GM12891 (cell line): Measurements from ENCODE around the gene FANCG.

Experiments
- DNase-seq: peaks from one replicate; pipeline ENCODE4 v3.0.0; 2011; ENCODE audit warnings: low spot score; ENCODE audit not compliant: insufficient read length
- FAIRE-seq: peaks from 2 replicates; lab custom pipeline; 2011; peaks lifted over from hg19 to GRCh38; lab: Jason Lieb, UNC
- PAX5 ChIP-seq: IDR thresholded peaks from 2 replicates; pipeline ENCODE4 v1.6.1; 2011; ENCODE audit warnings: low read length, moderate library complexity, mild to moderate bottlenecking; ENCODE audit not compliant: insufficient read depth, severe bottlenecking
- POLR2A ChIP-seq: IDR thresholded peaks from 2 replicates; pipeline ENCODE4 v1.6.1; 2011; ENCODE audit warnings: low read depth, low read length, control low read depth
- POLR2AphosphoS5 ChIP-seq: IDR thresholded peaks from 2 replicates; pipeline ENCODE4 v1.6.1; 2011; ENCODE audit warnings: low read depth, low read length, control low read depth
- POU2F2 ChIP-seq: IDR thresholded peaks from 2 replicates; pipeline ENCODE4 v1.6.1; 2011; ENCODE audit warnings: low read depth, mild to moderate bottlenecking, control low read depth, low read length, moderate library complexity
- SPI1 ChIP-seq: IDR thresholded peaks from 2 replicates; pipeline ENCODE4 v1.6.1; 2011; ENCODE audit warnings: low read depth, low read length, control low read depth
- TAF1 ChIP-seq: IDR thresholded peaks from 2 replicates; pipeline ENCODE4 v1.6.1; 2011; ENCODE audit warnings: low read depth, low read length, control low read depth

Gene FANCG

DNA sequence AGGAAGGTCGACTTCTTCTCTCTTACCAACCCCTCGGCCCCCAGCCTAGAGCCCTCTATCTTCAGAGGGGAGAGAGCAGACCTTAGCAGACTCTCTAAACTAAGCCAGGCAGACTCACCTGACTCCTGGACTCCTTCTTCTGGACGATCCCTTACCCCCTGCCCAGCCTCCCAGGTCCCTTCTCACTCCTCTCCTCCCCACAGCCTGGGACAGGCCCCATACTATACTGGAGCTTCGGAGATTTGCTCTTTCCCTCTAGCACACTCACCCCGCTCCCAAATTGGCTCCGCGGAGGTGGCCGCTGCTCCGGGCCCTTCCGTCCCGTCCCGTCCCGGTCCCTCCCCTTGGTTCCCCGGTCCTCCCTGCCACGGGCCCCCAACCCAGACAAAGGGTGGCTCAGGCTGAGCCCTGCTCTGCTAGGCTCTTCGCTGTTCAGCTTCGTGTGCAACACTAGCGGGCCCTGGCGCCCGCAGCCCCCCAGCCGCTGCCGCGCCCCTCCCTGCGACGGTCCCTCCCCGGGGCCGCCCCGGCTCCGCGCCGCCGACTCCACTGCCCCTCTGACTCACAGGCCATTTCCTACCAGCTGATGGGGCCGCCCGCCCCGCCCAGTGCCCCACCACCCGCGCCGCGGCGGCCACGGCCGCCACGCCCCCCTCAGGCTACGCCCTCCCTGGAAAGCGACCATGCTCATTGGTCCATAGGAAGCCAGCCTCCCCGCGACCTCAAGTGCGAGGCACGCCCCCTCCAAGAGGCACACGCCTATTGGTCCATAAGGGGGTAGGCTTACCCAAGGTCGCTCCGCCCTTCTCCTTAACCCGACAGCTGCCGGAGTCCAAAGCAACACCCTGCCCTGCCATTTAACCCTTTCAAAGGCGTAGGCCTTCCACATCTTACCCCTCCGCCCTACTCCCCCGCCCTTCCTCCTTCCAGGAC lies 31.5 kb upstream of the FANCG start:
- TF ChIP-seq POLR2A (no peak), TAF1 (no peak), POLR2AphosphoS5 (no peak), PAX5 (no peak)
- DNase-seq: peak; percentile 93
- peak; percentile 97 for FAIRE-seq

DNA sequence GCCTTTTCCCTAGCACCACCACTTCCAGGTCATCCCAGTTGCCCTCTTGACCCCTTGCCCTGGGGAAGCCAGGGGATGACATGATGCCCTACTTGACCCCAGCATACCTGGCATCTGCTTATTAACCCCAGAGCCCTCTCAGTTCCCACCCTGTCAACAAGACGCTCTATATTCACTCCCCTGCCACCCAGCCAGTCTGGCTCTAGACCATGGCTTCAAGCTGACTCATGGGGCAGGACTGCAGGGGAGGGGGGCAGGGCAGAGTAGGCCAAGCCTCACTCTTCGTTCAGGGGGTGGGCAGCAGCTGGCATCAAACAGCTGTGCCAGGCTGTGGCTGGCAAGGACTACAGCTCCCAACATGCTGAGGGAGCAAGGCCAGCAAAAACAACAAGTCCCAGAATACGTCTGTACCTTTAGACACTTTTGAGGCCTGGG lies 30.6 kb upstream of the FANCG start:
- no peak for FAIRE-seq
- TF ChIP-seq SPI1 (no peak), POU2F2 (no peak), POLR2AphosphoS5 (no peak), POLR2A (no peak), PAX5 (no peak), TAF1 (no peak)
- DNase-seq: no peak

DNA sequence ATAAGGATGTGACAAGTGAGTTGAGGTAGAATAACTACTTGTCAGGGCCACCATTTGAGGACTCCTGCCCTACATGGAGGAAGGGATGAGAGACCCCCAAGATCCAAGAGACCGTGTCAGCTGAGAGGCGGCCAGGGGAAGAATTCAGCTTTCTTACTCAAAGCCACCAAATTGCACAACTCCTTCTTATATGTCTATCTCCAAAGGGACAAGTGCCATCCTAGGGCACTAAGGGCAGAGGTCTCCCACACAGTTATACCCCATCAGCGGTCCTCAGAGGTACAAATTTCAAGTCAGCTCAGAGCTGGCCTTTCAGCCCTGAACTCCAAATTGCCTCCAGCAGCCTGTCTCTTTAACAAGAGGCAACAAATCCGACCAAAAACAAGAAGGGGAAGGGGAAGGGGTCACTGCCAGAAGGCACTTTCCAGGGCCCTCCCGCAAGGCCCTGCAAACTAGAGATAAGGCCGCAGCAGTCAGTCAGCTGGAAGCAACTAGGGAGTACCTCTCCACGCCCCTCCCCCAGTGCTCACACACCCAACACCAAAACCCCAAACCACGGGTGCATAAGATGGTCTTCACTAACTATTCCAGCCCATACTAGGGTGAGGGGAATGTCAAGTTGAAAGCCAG lies 29.3 kb upstream of the FANCG start:
- FAIRE-seq: no peak
- DNase-seq: no peak
- TF ChIP-seq POLR2A (no peak), TAF1 (no peak), POU2F2 (no peak)

DNA sequence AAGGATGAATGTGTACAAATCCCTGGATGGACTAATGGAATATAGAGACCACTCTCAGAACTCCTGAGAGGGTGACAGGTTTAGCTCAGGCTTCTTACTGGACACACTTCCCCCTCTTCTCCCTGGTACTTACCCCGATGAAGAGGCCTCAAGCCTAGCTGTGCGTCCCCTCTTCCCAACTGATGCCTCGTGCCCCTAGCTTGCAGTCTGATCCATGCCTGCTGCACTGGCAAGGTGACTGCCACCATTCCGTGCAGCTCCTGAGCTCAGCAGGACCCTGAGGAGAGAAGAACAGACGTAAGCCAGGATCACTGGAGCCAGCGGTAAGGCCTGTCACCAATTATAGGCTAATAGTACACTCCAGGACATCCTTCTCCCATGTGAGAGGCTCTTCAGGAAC lies 28.7 kb upstream of the FANCG start:
- no peak for TF ChIP-seq PAX5
- TF ChIP-seq POLR2A: no peak
- TF ChIP-seq POLR2AphosphoS5: no peak
- TF ChIP-seq TAF1: no peak
- no peak for TF ChIP-seq POU2F2
- TF ChIP-seq SPI1: no peak
- no peak for DNase-seq
- no peak for FAIRE-seq

DNA sequence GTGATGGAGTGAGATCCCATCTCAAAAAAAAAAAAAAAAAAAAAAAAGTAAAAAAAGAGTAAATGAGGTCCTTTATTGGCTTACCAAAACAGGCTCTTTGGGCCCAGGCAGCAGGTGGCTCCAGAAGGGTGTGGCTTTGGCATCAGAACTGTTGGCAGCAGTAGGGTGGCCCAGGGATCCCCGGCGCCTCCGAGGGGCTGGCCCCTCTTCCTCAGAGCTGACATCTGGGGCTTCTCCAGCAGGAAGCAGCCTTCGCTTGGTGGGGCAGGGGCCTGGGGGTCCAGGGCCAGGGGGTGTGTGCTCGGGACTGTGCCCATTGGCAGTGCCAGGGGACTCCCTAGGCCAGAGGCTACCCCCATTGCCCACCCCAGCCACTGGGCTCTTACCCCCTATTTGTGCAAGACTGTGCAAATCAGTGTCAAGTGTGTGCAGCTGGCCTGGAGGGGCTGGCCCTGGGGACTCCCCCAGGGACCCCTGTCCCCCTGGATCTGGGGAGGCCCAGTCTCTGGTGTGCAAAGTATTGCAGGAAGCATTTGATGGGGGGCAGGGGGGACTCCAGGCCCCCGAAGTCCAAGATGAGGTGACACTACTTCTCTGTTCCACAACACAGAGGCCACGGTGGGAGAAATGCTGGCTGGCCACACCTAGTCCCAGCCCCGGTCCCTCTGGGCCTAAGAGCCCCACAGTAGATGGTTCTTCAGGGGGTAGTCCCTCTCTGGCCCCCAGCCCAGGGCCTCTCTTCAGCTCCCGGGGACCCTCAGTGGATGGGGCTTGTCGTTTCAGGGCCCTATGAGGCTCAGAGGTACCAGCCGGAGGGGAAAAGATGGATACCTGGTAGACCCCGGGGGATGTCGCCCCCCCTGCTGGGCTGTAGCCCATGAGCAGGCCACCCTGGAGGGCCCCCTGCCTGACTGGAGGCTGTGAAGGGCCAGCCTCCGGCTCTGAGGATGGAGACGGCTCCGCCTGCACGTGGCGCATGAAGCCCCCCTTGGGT lies 27.9 kb upstream of the FANCG start:
- FAIRE-seq: no peak
- TF ChIP-seq TAF1: no peak
- TF ChIP-seq PAX5: no peak
- no peak for TF ChIP-seq POLR2AphosphoS5
- no peak for TF ChIP-seq SPI1
- no peak for TF ChIP-seq POU2F2
- TF ChIP-seq POLR2A: no peak
- no peak for DNase-seq

DNA sequence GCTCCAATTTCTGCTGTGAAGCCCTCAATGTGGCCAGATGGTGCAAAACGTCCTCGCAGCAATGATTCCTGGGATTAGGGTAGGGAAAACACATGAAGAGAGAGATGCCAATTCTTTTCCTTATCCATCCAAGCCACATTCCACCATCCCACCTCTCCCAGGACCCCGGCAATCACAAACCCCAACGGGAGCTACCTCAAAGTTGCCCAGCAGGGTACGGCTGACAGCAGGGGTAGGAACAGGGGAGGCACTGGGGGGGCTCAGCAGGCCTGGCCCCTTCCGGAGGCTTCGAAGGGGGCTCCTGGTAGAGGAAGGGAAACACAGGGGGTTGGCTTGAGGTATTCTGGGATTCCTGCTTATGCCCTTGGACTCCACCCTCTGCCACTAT lies 26.6 kb upstream of the FANCG start:
- TF ChIP-seq TAF1: no peak
- no peak for TF ChIP-seq POLR2A
- TF ChIP-seq PAX5: no peak
- FAIRE-seq (no peak), DNase-seq (no peak)

DNA sequence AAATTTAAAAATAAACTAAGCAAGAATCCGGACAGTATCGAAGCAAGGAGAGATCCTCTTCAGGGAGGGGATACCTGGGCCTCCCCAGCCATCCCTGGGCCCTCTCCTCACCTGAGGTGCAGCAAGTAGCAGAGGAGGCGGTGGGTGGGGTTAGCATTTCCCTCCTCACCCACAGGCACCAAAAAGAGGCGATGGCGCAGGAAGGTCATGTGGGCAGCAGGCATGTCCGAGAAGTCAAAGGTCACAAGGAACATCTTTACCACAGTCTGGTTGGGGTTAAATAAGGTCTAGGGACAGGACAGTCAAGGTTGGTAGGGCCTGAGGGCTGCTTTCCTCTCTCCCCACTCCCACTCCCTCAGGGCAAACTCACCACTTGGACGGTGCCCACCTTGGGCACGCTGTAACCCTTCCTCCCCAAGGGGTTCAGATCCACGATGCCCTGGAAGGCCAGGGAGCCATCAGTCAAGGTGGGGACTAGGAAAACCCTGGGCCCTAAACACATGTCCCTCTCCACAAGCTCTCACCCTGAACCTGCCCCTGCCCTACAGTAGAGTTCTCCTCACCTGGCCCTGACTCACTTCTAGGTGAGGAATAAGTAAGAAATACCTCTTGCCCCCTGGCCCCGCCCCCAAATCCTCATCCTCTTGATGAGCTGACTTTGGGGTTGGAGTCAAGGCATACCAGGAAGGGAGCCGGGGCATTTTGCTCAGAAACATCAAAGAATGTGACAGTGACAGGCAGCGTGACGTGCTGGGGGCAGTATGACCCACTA lies 26.0 kb upstream of the FANCG start:
- TF ChIP-seq POU2F2 (no peak), POLR2AphosphoS5 (no peak), PAX5 (no peak), POLR2A (no peak), TAF1 (no peak), SPI1 (no peak)
- DNase-seq: no peak
- FAIRE-seq: no peak

DNA sequence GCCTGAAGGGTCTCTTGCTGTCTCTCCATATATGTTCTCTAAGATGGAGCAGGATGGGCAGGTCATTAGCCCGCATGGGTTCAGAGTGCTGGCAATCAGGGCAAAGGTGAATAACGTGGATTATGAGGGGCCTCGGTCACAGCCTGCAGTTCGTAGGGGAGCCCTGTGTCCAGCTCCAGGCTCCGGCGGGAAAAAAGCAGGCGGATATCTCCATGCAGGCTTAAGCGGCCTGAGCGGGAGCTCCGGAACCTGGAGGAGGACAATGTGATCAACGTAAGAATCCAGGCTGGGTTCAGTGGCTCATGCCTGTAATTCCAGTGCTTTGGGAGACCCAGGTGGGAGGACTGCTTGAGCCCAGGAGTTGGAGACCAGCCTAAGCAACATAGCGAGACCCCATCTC lies 25.4 kb upstream of the FANCG start:
- TF ChIP-seq TAF1: no peak
- TF ChIP-seq POLR2A: no peak
- no peak for TF ChIP-seq POLR2AphosphoS5
- no peak for TF ChIP-seq POU2F2
- TF ChIP-seq SPI1: no peak
- no peak for TF ChIP-seq PAX5
- FAIRE-seq (no peak), DNase-seq (no peak)
